Measurements from ENCODE around the gene PTPN22. TPM values are rescaled to one million over a fixed set of nuclear protein-coding genes. Genes with fewer than 3 reads are reported as not detected.

PTPN22 gene
- total RNA-seq: 1.0 TPM

DNA sequence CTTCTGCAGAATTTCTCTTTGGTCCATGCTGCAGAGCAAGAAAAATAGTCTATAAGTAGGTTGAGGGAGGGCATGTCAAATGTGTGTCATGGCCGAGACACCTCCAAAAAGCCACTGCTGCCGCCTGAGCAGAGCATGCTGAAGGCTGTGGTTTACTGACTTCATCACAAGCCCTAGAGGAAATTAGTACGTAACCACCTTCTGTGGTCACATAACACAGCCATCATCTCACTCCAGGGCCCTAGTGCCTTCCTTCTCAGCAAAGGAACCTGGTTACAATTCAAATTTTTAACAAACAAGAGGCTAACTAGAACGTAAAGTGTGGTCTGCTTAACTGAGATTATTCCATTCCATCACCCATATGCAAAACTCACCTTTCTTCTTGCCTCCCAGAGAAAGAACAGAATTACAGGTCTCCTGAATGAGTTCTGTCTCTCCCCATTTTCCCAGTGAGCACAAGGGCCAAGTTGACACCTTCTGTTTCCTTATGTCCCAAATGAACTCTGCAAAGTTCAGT lies at the start of gene PTPN22:
Gene PTPN22 (minus strand): TSS at position 116 of the 517 bp plus-strand sequence.
- H3K27me3 ChIP-seq (ENCODE audit: control insufficient read depth in 3 of 3, insufficient read depth in 3 of 3, low read length in 3 of 3): no peaks in the 10 kb centered on the region
- no peak within 1 kb of the TSS for H3K4me3 ChIP-seq (ENCODE audit: low read length in 3 of 3)
- H3K9me3 ChIP-seq (ENCODE audit: control insufficient read depth in 3 of 3, low read length in 3 of 3): no peaks in the 10 kb centered on the region
- no peaks in the 10 kb centered on the region for H3K4me1 ChIP-seq (ENCODE audit: control insufficient read depth in 3 of 3, insufficient read depth in 3 of 3, low read length in 3 of 3)
- H3K36me3 ChIP-seq (ENCODE audit: control insufficient read depth in 3 of 3, insufficient read depth in 3 of 3, low read length in 3 of 3): no peaks in the 10 kb centered on the region
- peak within 1 kb of the TSS; percentile 36 for H3K27ac ChIP-seq (ENCODE audit: low read depth, low read length)
- no peak within 1 kb of the TSS for H3K9ac ChIP-seq (ENCODE audit: low read depth in 1 of 3, low read length in 3 of 3)

DNA sequence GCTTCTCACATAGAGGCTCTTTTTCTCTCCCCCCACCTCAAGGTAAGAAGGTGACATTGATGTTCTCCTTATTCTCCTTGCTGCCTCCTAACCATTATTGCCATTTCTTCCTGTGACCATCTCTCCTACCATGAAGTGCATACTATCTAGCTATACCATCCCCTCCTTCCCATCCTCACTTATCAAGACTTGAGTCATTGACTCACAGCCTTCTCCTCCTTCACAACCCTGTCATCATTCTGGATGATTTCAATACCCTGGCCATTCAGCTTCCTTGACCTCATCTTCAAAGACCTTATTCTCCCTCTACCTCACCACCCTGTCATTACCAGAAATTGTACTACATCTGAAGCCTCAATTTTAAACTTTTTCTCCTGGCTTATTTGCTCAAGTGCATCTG lies 46.7 kb upstream of the PTPN22 start:
- Histone ChIP-seq H3K4me3 (ENCODE audit: low read length in 3 of 3) (no peak overlapping the region), H3K36me3 (ENCODE audit: control insufficient read depth in 3 of 3, insufficient read depth in 3 of 3, low read length in 3 of 3) (no peaks in the 10 kb centered on the region), H3K27ac (ENCODE audit: low read depth, low read length) (no peak overlapping the region), H3K9ac (ENCODE audit: low read depth in 1 of 3, low read length in 3 of 3) (no peak overlapping the region), H3K9me3 (ENCODE audit: control insufficient read depth in 3 of 3, low read length in 3 of 3) (no peaks in the 10 kb centered on the region), H3K27me3 (ENCODE audit: control insufficient read depth in 3 of 3, insufficient read depth in 3 of 3, low read length in 3 of 3) (no peaks in the 10 kb centered on the region), H3K4me1 (ENCODE audit: control insufficient read depth in 3 of 3, insufficient read depth in 3 of 3, low read length in 3 of 3) (peaks cover 2 to 3% (median 2%) of the 10 kb centered on the region in 3 donors)

DNA sequence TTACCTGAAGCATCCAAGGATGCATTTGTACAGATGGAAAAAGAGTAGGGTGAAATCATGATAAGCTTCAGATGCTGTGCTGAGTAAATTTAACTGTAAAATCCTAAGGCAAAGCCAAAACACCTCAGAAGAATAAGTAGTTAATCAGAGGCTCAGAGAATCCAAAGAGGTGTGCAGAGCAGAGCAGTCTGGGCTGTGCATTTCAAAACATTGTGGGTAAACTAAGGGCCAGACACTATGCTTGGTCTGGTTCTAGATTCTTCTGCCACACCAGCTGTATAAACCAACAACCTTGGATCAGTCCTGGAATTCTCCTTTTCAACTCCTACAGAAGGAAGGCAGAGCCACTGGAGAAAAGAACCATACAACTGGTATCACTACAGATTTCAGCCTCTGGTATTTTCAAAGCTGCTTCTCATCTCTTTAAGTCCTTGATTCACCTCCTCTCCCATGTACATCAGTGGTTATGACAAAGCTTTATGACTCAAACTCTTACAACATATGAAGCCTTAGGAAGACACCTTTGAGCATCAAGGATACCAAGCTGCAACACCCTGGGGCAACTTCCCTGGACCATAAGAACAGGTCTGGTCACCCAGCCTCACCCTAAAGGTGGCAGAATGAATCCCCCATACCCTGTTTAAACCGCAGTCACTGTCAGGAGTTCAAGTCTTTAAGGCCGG lies 46.0 kb upstream of the PTPN22 start:
- Histone ChIP-seq H3K36me3 (ENCODE audit: control insufficient read depth in 3 of 3, insufficient read depth in 3 of 3, low read length in 3 of 3) (no peaks in the 10 kb centered on the region), H3K9me3 (ENCODE audit: control insufficient read depth in 3 of 3, low read length in 3 of 3) (no peaks in the 10 kb centered on the region), H3K9ac (ENCODE audit: low read depth in 1 of 3, low read length in 3 of 3) (no peak overlapping the region), H3K27ac (ENCODE audit: low read depth, low read length) (no peak overlapping the region), H3K4me1 (ENCODE audit: control insufficient read depth in 3 of 3, insufficient read depth in 3 of 3, low read length in 3 of 3) (peaks cover 9 to 10% (median 9%) of the 10 kb centered on the region in 3 donors), H3K4me3 (ENCODE audit: low read length in 3 of 3) (no peak overlapping the region), H3K27me3 (ENCODE audit: control insufficient read depth in 3 of 3, insufficient read depth in 3 of 3, low read length in 3 of 3) (no peaks in the 10 kb centered on the region)

DNA sequence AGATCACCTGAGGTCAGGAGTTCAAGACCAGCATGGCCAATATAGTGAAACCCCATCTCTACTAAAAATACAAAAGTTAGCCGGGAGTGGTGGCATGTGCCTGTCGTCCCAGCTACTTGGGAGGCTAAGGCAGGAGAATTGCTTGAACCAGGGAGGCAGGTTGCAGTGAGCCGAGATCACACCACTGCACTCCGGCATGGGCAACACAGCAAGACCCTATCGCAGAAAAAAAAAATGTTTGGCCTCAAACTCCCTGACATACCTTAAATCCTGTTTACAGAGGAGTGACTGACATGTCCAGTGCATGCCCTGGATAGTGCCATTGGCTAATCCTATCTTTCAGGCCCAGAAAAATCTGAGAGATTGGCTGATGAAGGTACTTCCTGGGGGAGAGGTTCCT lies 45.5 kb upstream of the PTPN22 start:
- peaks cover 10 to 15% (median 12%) of the 10 kb centered on the region in 3 donors for H3K4me1 ChIP-seq (ENCODE audit: control insufficient read depth in 3 of 3, insufficient read depth in 3 of 3, low read length in 3 of 3)
- no peak overlapping the region for H3K27ac ChIP-seq (ENCODE audit: low read depth, low read length)
- no peaks in the 10 kb centered on the region for H3K36me3 ChIP-seq (ENCODE audit: control insufficient read depth in 3 of 3, insufficient read depth in 3 of 3, low read length in 3 of 3)
- H3K9me3 ChIP-seq (ENCODE audit: control insufficient read depth in 3 of 3, low read length in 3 of 3): no peaks in the 10 kb centered on the region
- no peak overlapping the region for H3K4me3 ChIP-seq (ENCODE audit: low read length in 3 of 3)
- no peak overlapping the region for H3K9ac ChIP-seq (ENCODE audit: low read depth in 1 of 3, low read length in 3 of 3)
- no peaks in the 10 kb centered on the region for H3K27me3 ChIP-seq (ENCODE audit: control insufficient read depth in 3 of 3, insufficient read depth in 3 of 3, low read length in 3 of 3)

DNA sequence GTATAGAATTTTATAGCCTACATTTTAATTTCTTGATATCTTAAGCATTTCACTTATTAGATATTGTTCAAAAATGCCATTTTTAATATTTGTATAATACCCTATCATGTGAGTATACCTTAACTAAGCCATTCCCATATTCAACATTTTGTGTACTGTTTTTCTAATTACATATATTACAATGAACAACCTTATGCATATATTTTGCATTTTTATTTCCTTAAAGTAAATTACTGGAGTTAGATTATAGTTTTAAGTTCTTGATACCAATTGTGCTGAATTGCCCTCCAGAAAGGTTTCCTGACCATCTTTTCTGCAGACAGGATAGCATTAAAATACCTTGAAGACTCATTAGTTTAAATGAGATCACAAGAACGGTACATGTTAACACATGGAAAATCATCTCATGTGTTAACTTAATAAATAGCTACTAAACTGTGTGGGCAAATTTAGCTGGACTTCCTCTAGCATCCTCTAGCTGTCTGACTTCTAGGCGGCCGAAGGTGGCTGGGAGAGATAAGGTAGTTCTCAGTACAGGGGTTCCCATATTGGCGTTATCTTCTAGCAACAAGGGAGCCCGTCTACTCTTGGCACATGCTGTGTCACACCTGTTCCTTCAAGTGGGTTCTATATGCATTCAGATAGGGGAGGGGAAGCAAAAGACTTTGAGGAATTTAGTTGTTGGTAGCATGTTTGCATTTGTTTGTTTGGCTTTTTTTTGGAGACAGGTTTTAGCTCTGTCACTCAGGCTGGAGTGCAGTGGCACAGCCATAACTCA lies 42.6 kb upstream of the PTPN22 start:
- Histone ChIP-seq H3K4me3 (ENCODE audit: low read length in 3 of 3) (no peak overlapping the region), H3K36me3 (ENCODE audit: control insufficient read depth in 3 of 3, insufficient read depth in 3 of 3, low read length in 3 of 3) (peaks cover 7 to 12% (median 9%) of the 10 kb centered on the region in 3 donors), H3K27ac (ENCODE audit: low read depth, low read length) (no peak overlapping the region), H3K4me1 (ENCODE audit: control insufficient read depth in 3 of 3, insufficient read depth in 3 of 3, low read length in 3 of 3) (peaks cover 10 to 15% (median 15%) of the 10 kb centered on the region in 3 donors), H3K9me3 (ENCODE audit: control insufficient read depth in 3 of 3, low read length in 3 of 3) (no peaks in the 10 kb centered on the region), H3K27me3 (ENCODE audit: control insufficient read depth in 3 of 3, insufficient read depth in 3 of 3, low read length in 3 of 3) (no peaks in the 10 kb centered on the region), H3K9ac (ENCODE audit: low read depth in 1 of 3, low read length in 3 of 3) (no peak overlapping the region)

DNA sequence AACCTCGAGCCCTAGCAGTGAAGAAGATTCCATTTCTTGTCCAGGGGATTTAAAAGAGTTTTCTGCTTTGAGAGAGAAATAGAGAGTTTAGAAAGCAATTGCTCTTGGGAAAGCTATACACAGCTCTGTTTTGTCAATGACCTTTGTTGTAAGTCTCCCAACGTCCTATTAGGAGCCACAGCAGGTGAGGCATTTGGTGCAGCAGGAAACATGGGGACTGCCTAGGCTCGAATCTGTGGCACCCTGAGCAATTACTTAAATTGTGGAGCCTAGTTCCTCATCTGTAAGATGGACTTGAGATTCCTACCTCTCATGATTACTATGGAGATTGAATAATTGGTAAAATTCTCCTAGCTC lies 41.8 kb upstream of the PTPN22 start:
- H3K4me3 ChIP-seq (ENCODE audit: low read length in 3 of 3): peak overlapping the region; percentile 16 to 61 (median 29)

DNA sequence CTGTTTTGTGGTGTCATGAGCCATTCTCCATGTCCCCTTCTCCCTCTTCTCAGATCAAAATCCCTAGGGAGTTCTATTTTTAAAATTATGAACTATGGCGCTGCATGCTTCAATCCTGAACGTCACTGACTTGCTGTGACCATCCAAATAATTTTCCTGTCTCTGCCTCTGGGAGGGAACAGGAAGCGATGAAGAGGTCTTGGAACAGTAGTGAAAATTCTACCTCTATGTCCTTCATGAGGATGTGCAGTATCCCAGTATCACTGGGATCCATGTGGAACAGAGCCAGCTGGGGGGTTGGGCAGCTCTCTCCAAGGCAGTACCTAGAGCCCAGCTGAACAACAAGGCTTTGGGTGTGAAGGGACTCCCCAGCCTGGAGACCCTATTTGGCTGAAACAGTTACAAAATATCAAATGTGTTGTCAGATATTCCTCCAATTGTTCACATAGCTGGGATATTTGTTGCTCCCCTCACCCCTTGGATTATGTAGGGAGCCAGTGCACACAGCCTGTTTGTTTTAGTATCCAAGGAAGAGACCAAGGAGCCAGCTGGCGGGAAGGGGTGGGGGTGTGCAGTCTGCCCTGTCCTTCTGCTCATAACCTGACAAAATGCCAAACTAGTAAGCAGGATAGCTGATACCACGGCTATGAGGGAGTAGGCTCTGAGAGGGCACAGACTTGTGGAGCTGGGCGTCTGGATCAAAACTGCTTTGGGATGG lies 41.2 kb upstream of the PTPN22 start:
- Histone ChIP-seq H3K9ac (ENCODE audit: low read depth in 1 of 3, low read length in 3 of 3) (peak overlapping the region; percentile 45 to 73 (median 58)), H3K36me3 (ENCODE audit: control insufficient read depth in 3 of 3, insufficient read depth in 3 of 3, low read length in 3 of 3) (peaks cover 12 to 24% (median 22%) of the 10 kb centered on the region in 3 donors)

More for the DNA sequence above, 41.8 kb upstream of the PTPN22 start:
- Histone ChIP-seq H3K9ac (ENCODE audit: low read depth in 1 of 3, low read length in 3 of 3) (peak overlapping the region; percentile 45 to 73 (median 58)), H3K36me3 (ENCODE audit: control insufficient read depth in 3 of 3, insufficient read depth in 3 of 3, low read length in 3 of 3) (peaks cover 12 to 18% (median 17%) of the 10 kb centered on the region in 3 donors), H3K9me3 (ENCODE audit: control insufficient read depth in 3 of 3, low read length in 3 of 3) (no peaks in the 10 kb centered on the region), H3K27ac (ENCODE audit: low read depth, low read length) (peak overlapping the region; percentile 82), H3K27me3 (ENCODE audit: control insufficient read depth in 3 of 3, insufficient read depth in 3 of 3, low read length in 3 of 3) (no peaks in the 10 kb centered on the region), H3K4me1 (ENCODE audit: control insufficient read depth in 3 of 3, insufficient read depth in 3 of 3, low read length in 3 of 3) (peaks cover 10 to 15% (median 15%) of the 10 kb centered on the region in 3 donors)

DNA sequence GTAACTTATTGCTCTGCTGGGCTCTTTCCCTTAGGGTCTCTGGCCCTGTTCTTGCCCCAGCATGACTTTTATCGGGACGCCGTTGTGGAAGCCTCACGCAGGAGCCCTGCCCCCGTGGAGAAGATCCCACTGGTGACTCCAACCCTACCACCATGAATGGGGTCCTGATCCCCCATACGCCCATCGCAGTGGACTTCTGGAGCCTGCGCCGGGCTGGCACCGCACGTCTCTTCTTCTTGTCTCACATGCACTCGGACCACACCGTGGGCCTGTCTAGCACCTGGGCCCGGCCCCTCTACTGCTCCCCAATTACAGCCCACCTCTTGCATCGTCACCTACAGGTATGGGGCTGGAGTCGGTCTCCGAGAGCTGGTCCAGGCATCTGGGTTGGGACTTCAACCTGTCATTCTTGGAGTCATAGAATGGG lies 33.9 kb upstream of the PTPN22 start:
- Histone ChIP-seq H3K9ac (ENCODE audit: low read depth in 1 of 3, low read length in 3 of 3) (peak overlapping the region; percentile 87 to 97 (median 89)), H3K9me3 (ENCODE audit: control insufficient read depth in 3 of 3, low read length in 3 of 3) (no peaks in the 10 kb centered on the region), H3K27me3 (ENCODE audit: control insufficient read depth in 3 of 3, insufficient read depth in 3 of 3, low read length in 3 of 3) (no peaks in the 10 kb centered on the region), H3K36me3 (ENCODE audit: control insufficient read depth in 3 of 3, insufficient read depth in 3 of 3, low read length in 3 of 3) (peaks cover 6 to 26% (median 20%) of the 10 kb centered on the region in 3 donors), H3K27ac (ENCODE audit: low read depth, low read length) (peak overlapping the region; percentile 88), H3K4me3 (ENCODE audit: low read length in 3 of 3) (peak overlapping the region; percentile 91 to 98 (median 94)), H3K4me1 (ENCODE audit: control insufficient read depth in 3 of 3, insufficient read depth in 3 of 3, low read length in 3 of 3) (peaks cover 15 to 30% (median 21%) of the 10 kb centered on the region in 3 donors)

More for the DNA sequence above, 41.2 kb upstream of the PTPN22 start:
- Histone ChIP-seq H3K27me3 (ENCODE audit: control insufficient read depth in 3 of 3, insufficient read depth in 3 of 3, low read length in 3 of 3) (no peaks in the 10 kb centered on the region), H3K27ac (ENCODE audit: low read depth, low read length) (peak overlapping the region; percentile 82), H3K9me3 (ENCODE audit: control insufficient read depth in 3 of 3, low read length in 3 of 3) (no peaks in the 10 kb centered on the region), H3K4me3 (ENCODE audit: low read length in 3 of 3) (peak overlapping the region; percentile 16 to 61 (median 29)), H3K4me1 (ENCODE audit: control insufficient read depth in 3 of 3, insufficient read depth in 3 of 3, low read length in 3 of 3) (peaks cover 10 to 15% (median 15%) of the 10 kb centered on the region in 3 donors)

DNA sequence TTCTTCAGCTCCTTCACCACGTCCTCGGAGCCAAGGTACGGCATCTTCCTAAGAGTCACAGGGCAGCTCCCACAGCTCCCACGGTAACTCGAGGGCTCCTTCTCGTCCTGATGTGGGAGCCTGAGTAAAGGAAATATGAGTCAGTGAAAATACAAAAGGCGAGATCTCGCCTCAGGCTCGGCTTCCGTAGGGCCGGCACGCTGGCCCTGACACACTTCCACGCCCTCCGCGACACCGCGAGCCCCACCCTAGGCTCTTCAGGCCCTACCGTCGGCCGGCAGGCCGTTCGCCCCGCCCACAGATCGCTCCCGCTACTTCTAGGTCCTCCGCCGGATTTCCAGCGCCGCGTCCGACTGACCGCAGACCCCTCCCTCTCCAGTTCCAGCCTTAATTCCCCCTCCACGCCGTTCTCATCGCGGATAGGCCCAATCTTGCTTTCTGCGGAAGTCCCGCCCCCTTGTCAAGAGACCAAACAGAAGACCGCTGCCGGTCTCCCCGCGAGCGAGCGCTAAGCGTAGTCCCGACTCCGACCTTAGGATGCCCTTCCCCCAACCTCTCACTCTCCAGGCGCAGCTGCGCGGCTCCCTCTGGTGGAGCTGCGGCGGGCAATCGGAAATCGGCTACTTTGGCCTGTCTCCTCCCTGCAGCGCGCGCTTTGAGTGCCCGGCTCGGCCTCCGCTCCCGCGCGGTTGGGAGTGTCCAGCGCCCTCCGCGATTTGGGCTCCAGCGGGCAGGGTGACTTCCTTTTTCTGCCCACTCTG lies 33.3 kb upstream of the PTPN22 start, which contains the start of the genes AP4B1 and DCLRE1B:
Gene AP4B1 (minus strand): TSS at position 126 of the 761 bp plus-strand sequence. CDS start 82 bp downstream, at position 44.
Gene DCLRE1B (plus strand): TSS at position 653 of the 761 bp plus-strand sequence. CDS start 261 bp downstream, outside the sequence.
- H3K9me3 ChIP-seq (ENCODE audit: control insufficient read depth in 3 of 3, low read length in 3 of 3): no peaks in the 10 kb centered on the region
- no peaks in the 10 kb centered on the region for H3K27me3 ChIP-seq (ENCODE audit: control insufficient read depth in 3 of 3, insufficient read depth in 3 of 3, low read length in 3 of 3)
- peak within 1 kb of the TSS; percentile 88 for H3K27ac ChIP-seq (ENCODE audit: low read depth, low read length)
- H3K4me3 ChIP-seq (ENCODE audit: low read length in 3 of 3): peak within 1 kb of the TSS; percentile 91 to 98 (median 94)
- peaks cover 15 to 30% (median 21%) of the 10 kb centered on the region in 3 donors for H3K4me1 ChIP-seq (ENCODE audit: control insufficient read depth in 3 of 3, insufficient read depth in 3 of 3, low read length in 3 of 3)
- peaks cover 11 to 30% (median 25%) of the 10 kb centered on the region in 3 donors for H3K36me3 ChIP-seq (ENCODE audit: control insufficient read depth in 3 of 3, insufficient read depth in 3 of 3, low read length in 3 of 3)
- peak within 1 kb of the TSS; percentile 89 to 97 (median 89) for H3K9ac ChIP-seq (ENCODE audit: low read depth in 1 of 3, low read length in 3 of 3)

Measured in skeletal muscle tissue (tissue), 4 donors.